WTC11 (cell line): ENCODE results near the gene POTEG.
"Not testable (repeated sequence)": the region's sequence is repeated elsewhere in the genome, so short reads cannot be mapped to it uniquely, and the experiment has no call there.

Experiments used
- ATF3 ChIP-seq: sonication (generic); formaldehyde crosslinking; conservative IDR thresholded peaks from 2 replicates; pipeline ENCODE4 v1.8.1; 2022; ENCODE audit warnings: mild to moderate bottlenecking, missing genetic modification reagents
- CTCF ChIP-seq: fragments of 200-600 bp; IDR thresholded peaks from 2 replicates; pipeline ENCODE4 v1.8.0; 2022; ENCODE audit warnings: antibody characterized with exemption
- E2F1 ChIP-seq: sonication (generic); formaldehyde crosslinking; IDR thresholded peaks from 2 replicates; pipeline ENCODE4 v1.8.0; 2022; ENCODE audit warnings: mild to moderate bottlenecking, missing genetic modification reagents
- FOXK1 ChIP-seq: sonication (generic); formaldehyde crosslinking; IDR thresholded peaks from 2 replicates; pipeline ENCODE4 v1.8.0; 2022; ENCODE audit warnings: mild to moderate bottlenecking, moderate library complexity, missing genetic modification reagents
- HMGXB4 ChIP-seq: sonication (generic); formaldehyde crosslinking; IDR thresholded peaks from 2 replicates; pipeline ENCODE4 v1.8.1; 2023; ENCODE audit warnings: mild to moderate bottlenecking, moderate library complexity, missing genetic modification reagents
- JUN ChIP-seq: sonication (generic); formaldehyde crosslinking; IDR thresholded peaks from 2 replicates; pipeline ENCODE4 v1.8.0; 2023; ENCODE audit warnings: mild to moderate bottlenecking, missing genetic modification reagents
- KAT7 ChIP-seq: sonication (generic); formaldehyde crosslinking; IDR thresholded peaks from 2 replicates; pipeline ENCODE4 v1.8.1; 2023; ENCODE audit warnings: missing genetic modification reagents, mild to moderate bottlenecking, borderline replicate concordance
- ZBTB43 ChIP-seq: sonication (generic); formaldehyde crosslinking; IDR thresholded peaks from 2 replicates; pipeline ENCODE4 v1.8.1; 2023; ENCODE audit warnings: mild to moderate bottlenecking, missing genetic modification reagents
- ZNF281 ChIP-seq: sonication (generic); formaldehyde crosslinking; IDR thresholded peaks from 2 replicates; pipeline ENCODE4 v1.8.0; 2023; ENCODE audit warnings: mild to moderate bottlenecking, missing genetic modification reagents

- not testable (repeated sequence) for TF ChIP-seq FOXK1 (CRISPR knock-in tag); ZNF281 (CRISPR knock-in tag); CTCF; JUN (CRISPR knock-in tag); ZBTB43 (CRISPR knock-in tag); ATF3; HMGXB4; KAT7 (CRISPR knock-in tag); E2F1 (CRISPR knock-in tag)
Measured at GRCh38 chr14:19445761-19446160, 11.6 kb upstream of the POTEG start.
